ENCODE data around the gene EIF1.

The EIF1 gene

GRCh38 chr17:41738077-41738800 lies 49.6 kb downstream of the EIF1 start:
- DNase-seq = peak; percentile 92

GRCh38 chr17:41738801-41739112 lies 50.1 kb downstream of the EIF1 start:
- no peak for DNase-seq

- no peak for DNase-seq
These were observed 51.1 kb downstream of the EIF1 start for GRCh38 chr17:41739661-41740352.

- no peak for DNase-seq
These were observed 51.8 kb downstream of the EIF1 start for GRCh38 chr17:41740506-41740905.

GRCh38 chr17:41741709-41742108 lies 53.0 kb downstream of the EIF1 start:
- DNase-seq = no peak
